Smooth muscle cell (in vitro differentiated cells): Measurements from ENCODE around the gene B4GALT5. TPM values are rescaled to one million over a fixed set of nuclear protein-coding genes. Genes with fewer than 3 reads are reported as not detected.

ENCODE experiments used
- DNase-seq: peaks from one replicate; lab custom pipeline; 2025; ENCODE audit not compliant: unreplicated experiment; lab: John Stamatoyannopoulos, UW
- H2AFZ ChIP-seq: fragments of 200-600 bp; sonication (generic); 2 replicates; pipeline ENCODE4 v1.6.0; 2016; ENCODE audit warnings: antibody characterized with exemption, low read depth, mild to moderate bottlenecking
- H3F3A ChIP-seq: fragments of 200-600 bp; sonication (generic); 2 replicates; pipeline ENCODE4 v1.6.0; 2017; ENCODE audit warnings: antibody characterized with exemption, low read depth
- H3K27ac ChIP-seq: fragments of 200-600 bp; sonication (generic); 2 replicates; pipeline ENCODE4 v1.5.1; 2016; ENCODE audit warnings: low read depth, mild to moderate bottlenecking
- H3K27me3 ChIP-seq: fragments of 200-600 bp; sonication (generic); 2 replicates; pipeline ENCODE4 v1.6.1; 2016; ENCODE audit warnings: low read depth, mild to moderate bottlenecking
- H3K36me3 ChIP-seq: fragments of 200-600 bp; sonication (generic); 2 replicates; pipeline ENCODE4 v1.5.1; 2016; ENCODE audit warnings: low read depth
- H3K4me1 ChIP-seq: fragments of 200-600 bp; sonication (generic); 2 replicates; pipeline ENCODE4 v1.5.1; 2016; ENCODE audit warnings: low read depth
- H3K4me2 ChIP-seq: fragments of 200-600 bp; sonication (generic); 2 replicates; pipeline ENCODE4 v1.6.0; 2016; ENCODE audit warnings: mild to moderate bottlenecking
- H3K4me3 ChIP-seq: fragments of 200-600 bp; sonication (generic); 2 replicates; pipeline ENCODE4 v1.5.1; 2016; ENCODE audit warnings: mild to moderate bottlenecking
- H3K79me2 ChIP-seq: fragments of 200-600 bp; sonication (generic); 2 replicates; pipeline ENCODE4 v1.6.0; 2016; ENCODE audit warnings: low read depth, mild to moderate bottlenecking
- H3K9ac ChIP-seq: fragments of 200-600 bp; sonication (generic); 2 replicates; pipeline ENCODE4 v1.6.0; 2016; ENCODE audit warnings: low read depth
- H3K9me3 ChIP-seq: fragments of 200-600 bp; sonication (generic); replicated peaks from 2 replicates; pipeline ENCODE4 v1.5.1; 2016; ENCODE audit warnings: low read depth
- H4K20me1 ChIP-seq: fragments of 200-600 bp; sonication (generic); 2 replicates; pipeline ENCODE4 v1.6.0; 2016; ENCODE audit warnings: low read depth
- CTCF ChIP-seq: fragments of 200-600 bp; sonication (generic); IDR thresholded peaks from 2 replicates; pipeline ENCODE4 v1.5.1; 2017; ENCODE audit warnings: borderline replicate concordance, mild to moderate bottlenecking, antibody characterized with exemption; ENCODE audit not compliant: insufficient read depth, poor library complexity, severe bottlenecking
- WGBS: methylation state at CpG from one replicate; pipeline ENCODE4 v1.1.7; 2016; ENCODE audit warnings: low lambda C conversion rate; 5-methylcytosine and 5-hydroxymethylcytosine counted together
- polyA plus RNA-seq: library from polyadenylated mRNA; unstranded; fragments of >200 nt; fragmentation: Nextera tagmentation; extraction: Ambion mirVana; gene quantifications from 2 replicates; pipeline ENCODE4 v1.2.1, GENCODE V29; 2016
- total RNA-seq: library from RNA; depleted of rRNA; stranded (reverse); fragments of >200 nt; gene quantifications from 2 replicates; pipeline ENCODE4 v1.2.3, GENCODE V29; 2014

The B4GALT5 gene
- total and polyA plus RNA-seq, 2 experiments from 2014 or later, result 8.2 to 26.0 TPM

- Histone ChIP-seq H3K27ac (no peak overlapping the region), H4K20me1 (no peaks in the 10 kb centered on the region), H3K27me3 (no peaks in the 10 kb centered on the region), H3K4me3 (no peak overlapping the region), H3K9ac (no peak overlapping the region), H2AFZ (no peak overlapping the region), H3K79me2 (no peaks in the 10 kb centered on the region), H3K4me1 (peaks cover 4% of the 10 kb centered on the region), H3K36me3 (no peaks in the 10 kb centered on the region), H3F3A (no peaks in the 10 kb centered on the region), H3K9me3 (no peaks in the 10 kb centered on the region), H3K4me2 (no peak overlapping the region)
- WGBS, result 86% methylated on average over 6 of the region's 6 CpGs
- no peak for DNase-seq
- no peak for TF ChIP-seq CTCF
These were observed 25.4 kb upstream of the B4GALT5 start for GRCh38 chr20:49739042-49739441.

- no peak overlapping the region for H3K4me2 ChIP-seq
- H3K9ac ChIP-seq, result no peak overlapping the region
- H3K36me3 ChIP-seq, result no peaks in the 10 kb centered on the region
- H3K9me3 ChIP-seq, result no peaks in the 10 kb centered on the region
- no peak for DNase-seq
- no peaks in the 10 kb centered on the region for H3K79me2 ChIP-seq
- no peak overlapping the region for H3K27ac ChIP-seq
- H2AFZ ChIP-seq, result no peak overlapping the region
- TF ChIP-seq CTCF, result no peak
- H3F3A ChIP-seq, result no peaks in the 10 kb centered on the region
- H4K20me1 ChIP-seq, result no peaks in the 10 kb centered on the region
- no peaks in the 10 kb centered on the region for H3K27me3 ChIP-seq
- WGBS, result 87% methylated on average over 2 of the region's 2 CpGs
- H3K4me1 ChIP-seq, result peaks cover 3% of the 10 kb centered on the region
- H3K4me3 ChIP-seq, result no peak overlapping the region
These were observed 23.6 kb upstream of the B4GALT5 start for GRCh38 chr20:49737260-49737659.

GRCh38 chr20:49729780-49730179 is 16.1 kb upstream of the B4GALT5 start:
- whole genome bisulfite sequencing, result 82% methylated on average over 3 of the region's 3 CpGs
- Histone ChIP-seq H3K36me3 (no peaks in the 10 kb centered on the region), H3K9ac (no peak overlapping the region), H3K79me2 (no peaks in the 10 kb centered on the region), H3K4me2 (no peak overlapping the region), H4K20me1 (no peaks in the 10 kb centered on the region), H3K9me3 (no peaks in the 10 kb centered on the region), H3K27ac (no peak overlapping the region), H2AFZ (no peak overlapping the region), H3K27me3 (no peaks in the 10 kb centered on the region), H3F3A (no peaks in the 10 kb centered on the region), H3K4me1 (no peaks in the 10 kb centered on the region), H3K4me3 (no peak overlapping the region)
- no peak for TF ChIP-seq CTCF
- DNase-seq, result no peak
